Measurements from ENCODE around the gene SNX33.

The SNX33 gene

DNA sequence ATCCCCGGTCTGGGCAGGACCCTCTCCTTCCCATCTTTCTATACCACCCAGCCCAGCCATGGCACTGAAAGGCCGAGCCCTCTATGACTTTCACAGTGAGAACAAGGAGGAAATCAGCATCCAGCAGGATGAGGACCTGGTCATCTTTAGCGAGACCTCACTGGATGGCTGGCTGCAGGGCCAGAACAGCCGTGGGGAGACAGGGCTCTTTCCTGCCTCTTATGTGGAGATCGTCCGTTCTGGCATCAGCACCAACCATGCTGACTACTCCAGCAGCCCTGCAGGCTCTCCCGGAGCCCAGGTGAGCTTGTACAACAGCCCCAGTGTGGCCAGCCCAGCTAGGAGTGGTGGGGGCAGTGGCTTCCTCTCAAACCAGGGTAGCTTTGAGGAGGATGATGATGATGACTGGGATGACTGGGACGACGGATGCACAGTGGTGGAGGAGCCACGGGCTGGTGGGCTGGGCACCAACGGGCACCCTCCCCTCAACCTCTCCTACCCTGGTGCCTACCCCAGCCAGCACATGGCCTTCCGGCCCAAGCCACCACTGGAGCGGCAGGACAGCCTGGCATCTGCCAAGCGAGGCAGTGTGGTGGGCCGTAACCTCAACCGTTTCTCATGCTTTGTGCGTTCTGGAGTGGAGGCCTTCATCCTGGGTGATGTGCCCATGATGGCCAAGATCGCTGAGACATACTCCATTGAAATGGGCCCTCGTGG, 1.5 kb downstream of the SNX33 start:
- H3K36me3 Mint-ChIP-seq (ENCODE audit: insufficient read depth) = no peaks in the 10 kb centered on the region
- H3K4me3 Mint-ChIP-seq = peak overlapping the region; percentile 84 to 86
- no peaks in the 10 kb centered on the region for H3K9me3 Mint-ChIP-seq
- H3K4me1 Mint-ChIP-seq (ENCODE audit: low read depth in 2 of 2) = peaks cover 26 to 47% of the 10 kb centered on the region in 2 donors
- peak overlapping the region; percentile 8 to 90 for H3K27ac Mint-ChIP-seq
- H3K27me3 Mint-ChIP-seq = no peaks in the 10 kb centered on the region
- ATAC-seq (replicated peaks) = no peak
- no peak for DNase-seq

DNA sequence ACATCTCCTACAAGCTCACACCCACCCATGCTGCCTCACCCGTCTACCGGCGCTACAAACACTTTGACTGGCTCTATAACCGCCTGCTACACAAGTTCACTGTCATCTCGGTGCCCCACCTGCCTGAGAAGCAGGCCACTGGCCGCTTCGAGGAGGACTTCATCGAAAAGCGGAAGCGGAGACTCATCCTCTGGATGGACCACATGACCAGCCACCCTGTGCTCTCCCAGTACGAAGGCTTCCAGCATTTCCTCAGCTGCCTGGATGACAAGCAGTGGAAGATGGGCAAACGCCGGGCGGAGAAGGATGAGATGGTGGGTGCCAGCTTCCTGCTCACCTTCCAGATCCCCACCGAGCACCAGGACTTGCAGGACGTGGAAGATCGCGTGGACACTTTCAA, 2.1 kb downstream of the SNX33 start:
- ATAC-seq (replicated peaks) (no peak), DNase-seq (no peak)
- Mint-ChIP-seq H3K27me3 (no peaks in the 10 kb centered on the region), H3K36me3 (ENCODE audit: insufficient read depth) (no peaks in the 10 kb centered on the region), H3K4me1 (ENCODE audit: low read depth in 2 of 2) (peaks cover 26 to 47% of the 10 kb centered on the region in 2 donors), H3K27ac (peak overlapping the region in 1 of 2 donors; percentile 8), H3K4me3 (peak overlapping the region; percentile 29 to 59), H3K9me3 (no peaks in the 10 kb centered on the region)

DNA sequence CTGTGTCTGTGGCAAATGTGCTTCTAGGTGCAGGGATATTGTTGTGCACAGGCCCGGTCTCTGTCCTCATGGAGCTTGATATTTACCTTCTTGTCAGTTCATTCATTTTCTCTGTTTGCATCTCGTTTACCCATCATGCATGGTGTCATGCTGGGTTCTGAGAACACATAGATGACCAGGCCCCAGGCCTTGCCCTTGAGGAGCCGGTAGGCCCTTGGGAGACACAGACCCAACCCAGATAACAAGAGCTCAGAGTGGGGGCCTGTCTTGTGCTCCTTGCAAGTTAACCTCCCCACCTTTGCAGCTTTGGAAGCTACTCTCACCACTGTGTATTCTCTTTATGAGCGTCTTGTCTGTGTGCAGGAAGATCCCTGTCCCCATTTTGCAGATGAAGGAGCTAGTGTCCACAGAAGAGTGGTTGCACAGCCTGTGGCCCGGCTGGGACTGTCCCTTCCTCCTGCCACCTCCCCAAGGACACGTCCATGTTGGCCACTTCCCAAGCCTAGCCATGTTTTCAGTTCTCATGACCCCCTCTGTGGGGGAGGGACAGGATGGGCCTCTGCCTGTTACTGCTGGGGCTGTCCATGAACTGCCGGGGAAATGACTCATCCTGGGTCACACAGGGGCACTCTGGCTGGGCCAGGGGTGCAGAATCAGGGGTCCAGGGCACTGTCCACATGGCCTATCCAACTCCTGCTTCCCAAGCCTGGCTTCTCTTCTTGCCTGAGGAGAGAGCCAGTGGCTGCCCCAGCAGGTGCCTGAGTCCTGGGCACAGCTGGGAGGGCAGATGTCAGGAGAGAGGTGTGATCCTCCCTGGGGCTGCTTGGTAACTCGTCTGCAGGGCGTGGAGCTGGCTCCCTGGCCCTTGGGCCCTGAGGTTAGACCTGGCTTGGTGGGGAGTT, 3.4 kb downstream of the SNX33 start:
- peak overlapping the region in 1 of 2 donors; percentile 9 for H3K4me3 Mint-ChIP-seq
- no peaks in the 10 kb centered on the region for H3K27me3 Mint-ChIP-seq
- H3K4me1 Mint-ChIP-seq (ENCODE audit: low read depth in 2 of 2) = peaks cover 26 to 49% of the 10 kb centered on the region in 2 donors
- H3K36me3 Mint-ChIP-seq (ENCODE audit: insufficient read depth) = no peaks in the 10 kb centered on the region
- ATAC-seq (replicated peaks) = no peak
- H3K9me3 Mint-ChIP-seq = no peaks in the 10 kb centered on the region
- no peak for DNase-seq
- peak overlapping the region; percentile 76 to 79 for H3K27ac Mint-ChIP-seq

DNA sequence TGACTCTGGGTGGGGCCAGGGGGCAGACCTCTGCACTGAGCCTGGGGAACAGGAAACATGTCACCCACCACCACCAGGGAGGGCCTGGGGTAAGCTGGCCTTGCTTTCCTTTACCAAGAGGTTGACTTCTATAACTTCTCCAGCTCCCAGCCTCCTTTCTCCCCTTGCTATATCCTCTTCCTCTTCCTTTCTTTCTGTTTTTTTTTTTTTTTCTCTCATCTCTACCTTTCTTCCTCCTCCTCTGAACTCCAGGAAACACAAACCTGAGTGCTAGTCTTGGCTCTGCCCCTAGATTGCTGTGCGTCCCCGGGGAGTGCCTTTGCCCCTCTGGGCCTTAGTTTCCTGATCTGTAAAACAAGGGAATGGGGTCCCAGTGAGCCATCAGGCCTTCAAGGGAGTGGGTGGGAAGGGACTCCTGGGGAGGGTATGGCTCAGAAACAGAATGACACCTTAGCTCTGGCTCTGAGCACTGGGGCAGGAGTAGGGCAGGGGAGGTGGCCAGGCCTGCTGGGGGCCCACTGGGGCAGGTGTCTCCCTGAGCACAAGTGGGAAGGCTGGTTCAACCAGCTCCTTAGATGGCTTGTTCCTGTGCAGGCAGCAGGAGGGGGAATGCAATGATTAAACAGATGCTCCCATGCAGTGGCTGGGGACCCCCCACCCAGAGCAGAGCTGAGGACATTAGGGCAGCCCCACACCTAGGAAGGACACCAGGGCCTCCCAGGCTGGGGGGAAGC, 4.3 kb downstream of the SNX33 start:
- ATAC-seq (replicated peaks) (peak; percentile 38), DNase-seq (no peak)
- Mint-ChIP-seq H3K9me3 (no peaks in the 10 kb centered on the region), H3K4me3 (peak overlapping the region; percentile 17 to 41), H3K27me3 (no peaks in the 10 kb centered on the region), H3K4me1 (ENCODE audit: low read depth in 2 of 2) (peaks cover 22 to 43% of the 10 kb centered on the region in 2 donors), H3K27ac (peak overlapping the region; percentile 76 to 79), H3K36me3 (ENCODE audit: insufficient read depth) (no peaks in the 10 kb centered on the region)

DNA sequence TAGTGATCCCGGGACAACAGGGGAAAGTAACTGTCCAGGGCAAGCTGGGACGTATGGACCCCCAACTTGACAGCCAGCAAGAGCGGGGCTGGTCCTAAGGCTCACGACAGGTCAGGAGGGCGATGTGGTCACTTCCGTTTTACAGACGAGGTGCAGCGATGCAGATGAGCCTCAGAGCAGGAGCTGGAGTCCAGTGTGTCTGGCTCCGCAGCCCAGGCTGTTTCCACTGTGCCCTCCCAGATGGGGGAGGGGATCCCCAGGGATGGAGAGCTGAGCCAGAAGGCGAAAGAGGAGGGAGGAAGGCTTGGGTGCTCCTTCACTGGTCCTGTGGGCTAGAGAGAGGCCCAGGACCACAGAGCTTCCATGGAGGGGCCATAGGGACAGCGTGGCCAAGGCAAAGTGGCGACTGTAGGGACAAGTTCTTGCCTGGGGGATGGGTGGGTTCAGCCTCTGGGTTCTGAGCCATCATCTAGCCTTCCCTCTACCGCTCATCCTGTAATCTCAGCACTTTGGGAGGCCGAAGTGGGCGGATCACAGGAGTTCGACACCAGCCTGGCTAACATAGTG, 5.7 kb downstream of the SNX33 start:
- Mint-ChIP-seq H3K36me3 (ENCODE audit: insufficient read depth) (no peaks in the 10 kb centered on the region), H3K4me1 (ENCODE audit: low read depth in 2 of 2) (peaks cover 22 to 41% of the 10 kb centered on the region in 2 donors)

DNA sequence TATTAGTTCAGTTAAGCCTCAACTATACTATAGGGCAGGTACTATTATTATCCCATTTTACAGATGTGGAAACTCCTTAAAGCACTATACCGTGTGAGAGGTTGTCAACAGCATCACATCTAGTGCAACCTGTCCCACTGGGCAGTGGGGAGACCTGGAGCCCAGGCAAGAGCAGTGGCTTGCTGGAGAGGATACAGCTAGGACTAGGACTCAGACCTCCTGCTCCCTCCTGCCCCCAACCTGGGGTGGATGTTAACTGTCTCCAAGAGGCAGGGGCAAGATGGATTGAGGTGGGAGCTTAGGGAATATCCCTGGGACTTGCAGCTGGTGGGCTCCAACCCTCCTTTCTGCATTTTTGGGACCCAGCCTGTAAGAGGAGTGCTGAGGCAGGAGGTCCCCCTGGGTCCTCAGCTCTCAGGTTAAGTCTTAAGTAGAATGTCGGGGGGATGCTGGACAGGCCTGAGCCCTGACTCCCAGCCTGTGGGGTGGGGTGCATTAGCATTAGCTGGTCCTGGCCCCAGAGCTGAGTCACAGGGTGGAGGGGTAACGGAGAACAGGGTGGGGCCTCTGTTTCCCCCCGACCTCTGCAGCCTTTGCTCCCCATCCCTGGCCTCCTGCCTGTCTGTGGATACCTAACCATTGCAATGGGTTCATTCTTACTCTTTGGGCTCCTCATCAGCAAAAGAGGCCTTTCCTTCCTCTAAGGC, 6.6 kb downstream of the SNX33 start:
- Mint-ChIP-seq H3K9me3 (no peaks in the 10 kb centered on the region), H3K27ac (peak overlapping the region in 1 of 2 donors; percentile 27), H3K36me3 (ENCODE audit: insufficient read depth) (no peaks in the 10 kb centered on the region), H3K27me3 (no peaks in the 10 kb centered on the region), H3K4me3 (no peak overlapping the region), H3K4me1 (ENCODE audit: low read depth in 2 of 2) (peaks cover 17 to 35% of the 10 kb centered on the region in 2 donors)
- ATAC-seq (replicated peaks) (no peak), DNase-seq (no peak)

More for the DNA sequence above, 5.7 kb downstream of the SNX33 start:
- no peak for ATAC-seq (replicated peaks)
- Mint-ChIP-seq H3K27me3 (no peaks in the 10 kb centered on the region), H3K9me3 (no peaks in the 10 kb centered on the region), H3K27ac (peak overlapping the region; percentile 9 to 79), H3K4me3 (no peak overlapping the region)
- no peak for DNase-seq

DNA sequence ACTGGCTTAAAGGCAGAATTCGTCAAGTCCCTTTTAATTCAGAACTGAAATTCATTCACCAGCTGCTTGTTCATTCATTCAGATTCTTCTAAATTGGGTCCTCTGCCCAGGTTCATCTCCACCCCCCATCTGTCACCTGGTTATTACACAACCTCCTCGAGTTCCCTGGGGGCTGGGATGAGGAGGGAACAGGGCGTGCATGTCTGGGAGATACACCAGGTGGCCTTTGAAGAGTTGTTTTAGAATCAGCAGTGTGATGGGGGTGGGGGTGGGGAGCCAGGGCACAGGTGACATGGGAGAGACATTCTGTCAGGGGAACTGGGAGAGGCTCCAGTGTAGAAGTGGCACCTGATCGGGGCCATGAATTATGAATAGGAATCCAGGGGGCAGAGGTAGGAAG, 8.2 kb downstream of the SNX33 start:
- no peak for DNase-seq
- no peaks in the 10 kb centered on the region for H3K27me3 Mint-ChIP-seq
- no peak overlapping the region for H3K27ac Mint-ChIP-seq
- H3K9me3 Mint-ChIP-seq = no peaks in the 10 kb centered on the region
- H3K36me3 Mint-ChIP-seq (ENCODE audit: insufficient read depth) = no peaks in the 10 kb centered on the region
- H3K4me1 Mint-ChIP-seq (ENCODE audit: low read depth in 2 of 2) = peaks cover 13 to 20% of the 10 kb centered on the region in 2 donors
- no peak for ATAC-seq (replicated peaks)
- H3K4me3 Mint-ChIP-seq = no peak overlapping the region

DNA sequence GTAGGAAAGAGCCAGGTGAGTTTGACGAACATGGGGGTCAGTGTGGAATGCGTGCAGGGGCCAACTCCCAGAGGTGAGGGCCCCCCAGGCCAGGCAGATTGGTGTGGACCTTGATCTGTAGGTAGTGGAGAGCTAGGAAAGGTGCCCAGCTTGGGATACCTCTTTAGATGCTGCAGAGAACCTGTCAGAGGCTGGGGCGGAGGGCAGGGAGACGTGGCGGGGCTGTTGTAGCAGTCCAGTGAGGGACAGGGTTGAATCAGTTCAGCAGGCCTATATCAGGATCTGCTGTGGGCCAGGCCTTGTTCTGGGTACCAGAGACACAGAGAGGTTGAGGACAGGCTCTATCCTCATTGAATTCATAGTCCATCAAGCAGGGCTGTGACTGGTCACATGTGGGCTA, 8.6 kb downstream of the SNX33 start:
- no peaks in the 10 kb centered on the region for H3K9me3 Mint-ChIP-seq
- H3K27ac Mint-ChIP-seq = no peak overlapping the region
- DNase-seq (no peak), ATAC-seq (replicated peaks) (no peak)
- no peak overlapping the region for H3K4me3 Mint-ChIP-seq
- no peaks in the 10 kb centered on the region for H3K27me3 Mint-ChIP-seq
- H3K4me1 Mint-ChIP-seq (ENCODE audit: low read depth in 2 of 2) = peaks cover 9 to 16% of the 10 kb centered on the region in 2 donors
- H3K36me3 Mint-ChIP-seq (ENCODE audit: insufficient read depth) = no peaks in the 10 kb centered on the region

DNA sequence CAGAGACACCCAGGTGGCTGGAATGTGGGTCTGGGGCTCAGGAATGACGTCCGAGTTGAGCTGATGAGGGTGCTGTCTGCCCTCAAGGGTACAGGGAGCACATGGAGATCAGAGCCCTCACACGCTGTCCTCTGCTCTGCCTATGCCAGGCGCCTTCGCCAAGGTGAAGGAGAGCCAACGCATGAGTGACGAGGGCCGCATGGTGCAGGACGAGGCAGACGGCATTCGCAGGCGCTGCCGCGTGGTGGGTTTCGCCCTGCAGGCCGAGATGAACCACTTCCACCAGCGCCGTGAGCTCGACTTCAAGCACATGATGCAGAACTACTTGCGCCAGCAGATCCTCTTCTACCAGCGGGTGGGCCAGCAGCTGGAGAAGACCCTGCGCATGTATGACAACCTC, 9.1 kb downstream of the SNX33 start:
- Mint-ChIP-seq H3K27ac (no peak overlapping the region), H3K36me3 (ENCODE audit: insufficient read depth) (no peaks in the 10 kb centered on the region), H3K4me1 (ENCODE audit: low read depth in 2 of 2) (peaks cover 6 to 12% of the 10 kb centered on the region in 2 donors), H3K27me3 (no peaks in the 10 kb centered on the region), H3K4me3 (no peak overlapping the region), H3K9me3 (no peaks in the 10 kb centered on the region)
- no peak for DNase-seq
- no peak for ATAC-seq (replicated peaks)

DNA sequence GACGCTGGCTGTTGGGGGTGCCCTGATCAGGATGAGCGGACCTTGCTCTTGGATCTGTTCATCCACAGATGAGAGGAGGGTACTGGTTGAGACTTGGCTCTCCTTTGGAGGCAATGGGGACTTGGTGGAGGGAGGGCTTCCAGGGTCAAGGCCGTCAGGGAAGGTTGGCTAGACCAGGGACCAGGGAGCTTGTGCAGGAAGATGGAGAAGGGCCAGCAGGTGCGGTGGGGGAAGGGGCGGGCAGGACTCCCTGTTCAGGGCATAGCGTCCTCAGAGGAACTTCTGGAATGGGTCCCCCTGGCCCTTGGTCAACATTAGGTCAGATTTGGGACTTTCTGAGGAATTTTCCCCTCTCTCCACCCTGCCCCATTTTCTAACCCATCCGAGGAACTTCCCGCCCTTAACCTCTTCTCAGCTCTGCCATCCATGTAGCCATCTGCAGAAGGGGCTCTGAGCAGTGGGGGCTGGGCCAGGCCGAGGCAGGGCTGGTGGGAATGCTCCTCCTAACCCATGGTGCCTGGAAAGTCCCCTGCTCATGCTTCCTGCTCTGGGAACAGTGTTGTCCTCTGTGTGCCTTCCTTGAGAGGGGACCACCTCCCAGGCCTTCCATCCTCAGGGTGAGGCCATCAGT, 11.5 kb downstream of the SNX33 start:
- Mint-ChIP-seq H3K36me3 (ENCODE audit: insufficient read depth) (no peaks in the 10 kb centered on the region), H3K27me3 (no peaks in the 10 kb centered on the region), H3K27ac (no peak overlapping the region), H3K4me3 (no peak overlapping the region), H3K4me1 (ENCODE audit: low read depth in 2 of 2) (peaks cover 0 to 2% of the 10 kb centered on the region in 2 donors), H3K9me3 (no peaks in the 10 kb centered on the region)
- ATAC-seq (replicated peaks) (no peak), DNase-seq (no peak)

DNA sequence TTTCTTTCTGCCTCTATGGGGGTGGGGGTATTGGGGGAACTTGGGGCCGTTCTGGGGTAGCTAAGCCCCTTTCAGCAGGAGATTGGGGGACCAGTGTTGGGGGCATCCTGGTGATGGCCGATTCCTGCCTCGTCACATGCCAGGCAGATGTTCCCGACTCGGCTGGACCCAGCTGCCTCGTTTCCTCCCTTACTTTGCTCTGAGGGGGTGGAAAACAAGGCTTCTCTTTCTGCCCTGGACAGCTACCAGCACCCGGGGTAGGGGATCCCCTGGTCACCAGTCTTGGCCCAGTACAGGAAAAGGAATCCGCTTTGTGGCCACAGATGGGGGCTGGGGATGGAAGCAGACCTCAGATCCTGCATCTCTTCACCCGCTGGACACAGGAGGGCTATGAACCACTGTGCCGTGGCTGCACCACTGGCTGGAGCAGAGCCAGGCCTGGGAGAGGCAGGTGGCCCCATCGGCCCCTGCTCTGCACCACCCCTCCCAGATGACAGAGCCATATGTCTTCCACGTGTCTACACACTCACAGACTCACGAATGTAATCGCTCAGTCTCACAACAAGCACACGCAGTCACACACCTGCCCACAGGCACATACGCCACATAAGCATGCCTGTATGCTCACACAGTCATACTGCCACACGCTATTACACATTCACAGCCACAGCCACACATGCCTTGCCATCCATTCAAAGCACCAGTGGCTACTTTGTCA, 12.4 kb downstream of the SNX33 start:
- H3K4me1 Mint-ChIP-seq (ENCODE audit: low read depth in 2 of 2) = no peaks in the 10 kb centered on the region
- DNase-seq (no peak), ATAC-seq (replicated peaks) (no peak)
- no peak overlapping the region for H3K4me3 Mint-ChIP-seq
- no peaks in the 10 kb centered on the region for H3K36me3 Mint-ChIP-seq (ENCODE audit: insufficient read depth)
- H3K9me3 Mint-ChIP-seq = no peaks in the 10 kb centered on the region
- H3K27ac Mint-ChIP-seq = no peak overlapping the region
- H3K27me3 Mint-ChIP-seq = no peaks in the 10 kb centered on the region

Measured in effector memory CD8-positive, alpha-beta T cell (primary cell).